GM18517 (cell line): ENCODE data around the gene RGSL1.

Experiments
- ATAC-seq: cut with Tn5 transposase; IDR thresholded peaks from one replicate; pipeline ENCODE4 v1.9.1; 2021; ENCODE audit warnings: mild to moderate bottlenecking, moderate library complexity; ENCODE audit not compliant: unreplicated experiment

RGSL1 gene

DNA sequence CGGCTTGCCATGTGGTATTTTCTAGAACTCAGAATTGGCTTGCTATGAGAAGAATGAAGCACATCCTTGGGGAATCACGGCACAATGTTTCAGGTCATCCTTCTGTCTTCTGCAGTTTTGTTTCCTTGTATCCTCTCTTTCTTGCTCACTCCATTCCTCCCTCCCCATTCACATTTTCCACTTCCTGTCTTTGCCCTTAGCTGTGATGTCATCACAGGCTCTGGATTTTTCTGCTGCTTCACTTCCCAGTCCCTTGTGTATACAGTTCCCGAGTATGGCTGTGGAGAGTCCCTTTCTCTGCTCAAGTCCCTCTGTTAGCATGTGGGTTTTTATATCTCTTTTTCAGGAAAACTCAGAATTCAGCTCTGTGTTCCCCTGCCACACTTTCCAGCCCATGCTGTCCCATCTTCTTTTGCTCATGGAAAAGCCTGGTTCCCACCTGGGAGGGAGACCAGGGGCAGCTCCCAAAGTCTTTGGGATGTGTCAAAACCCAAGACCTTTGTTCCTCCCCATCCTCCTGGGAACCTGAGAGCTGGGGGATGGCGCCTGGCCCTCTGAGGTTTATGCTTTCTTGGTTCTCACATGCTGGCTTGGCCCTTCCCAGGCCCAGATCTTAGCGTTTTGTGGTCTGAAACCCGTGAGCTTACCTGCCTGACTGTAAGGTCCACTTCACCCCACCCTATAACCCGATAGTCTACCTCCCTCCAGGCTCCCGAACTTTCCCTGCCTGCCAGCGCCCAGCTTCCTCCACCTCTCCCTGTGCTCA is 159.1 kb downstream of the RGSL1 start:
- ATAC-seq, result no peak
